ENCODE measurements around the gene ADIG. TPM values are rescaled to one million over a fixed set of nuclear protein-coding genes. Genes with fewer than 3 reads are reported as not detected.

The ADIG gene
- total and polyA plus RNA-seq, 2 of the 13 experiments (the other 11 are each of a cell fraction or from before 2014, with no cell fraction given), result 0.15 TPM; not detected in 1

GRCh38 chr20:38601216-38602184 lies 20.5 kb downstream of the ADIG start, which contains the start of gene ARHGAP40 (continued):
- TF ChIP-seq PATZ1 (CRISPR knock-in tag; IDR thresholded peaks at IDR 0.05) (peak; percentile 75), ZFP36L1 (CRISPR knock-in tag; IDR thresholded peaks at IDR 0.05) (no peak), SRSF9 (IDR thresholded peaks at IDR 0.05; ENCODE audit: borderline replicate concordance, insufficient read depth, low read depth, low read length, poor library complexity, severe bottlenecking) (no peak), ZNF101 (CRISPR knock-in tag; IDR thresholded peaks at IDR 0.05; ENCODE audit: borderline replicate concordance, low read depth) (no peak), ZNF225 (CRISPR knock-in tag; IDR thresholded peaks at IDR 0.05) (peak; percentile 90; the same call in 1 of the 2 replicates), GPBP1L1 (CRISPR knock-in tag; IDR thresholded peaks at IDR 0.05) (no peak), HIVEP1 (CRISPR knock-in tag; IDR thresholded peaks at IDR 0.05) (0 out of 2 replicates have a peak, but pooled peaks have one; percentile 27), TEAD2 (CRISPR knock-in tag; IDR thresholded peaks at IDR 0.05) (0 out of 2 replicates have a peak, but pooled peaks have one; percentile 69), FOSL1 (CRISPR knock-in tag; IDR thresholded peaks at IDR 0.05; ENCODE audit: borderline replicate concordance) (0 out of 2 replicates have a peak, but pooled peaks have one; percentile 25), ZMYM3 (CRISPR knock-in tag; IDR thresholded peaks at IDR 0.05) (peak; percentile 84), ZNF776 (CRISPR knock-in tag; IDR thresholded peaks at IDR 0.05) (no peak), NFKB2 (CRISPR knock-in tag; IDR thresholded peaks at IDR 0.05; ENCODE audit: borderline replicate concordance) (peak; percentile 34; the same call in 1 of the 2 replicates), HNF4G (IDR thresholded peaks at IDR 0.05; ENCODE audit: borderline replicate concordance, low read depth, low read length) (no peak), HNF4G (CRISPR knock-in tag; IDR thresholded peaks at IDR 0.05; ENCODE audit: borderline replicate concordance, low read depth) (peak; percentile 55; the same call in 1 of the 2 replicates), ZNF138 (CRISPR knock-in tag; IDR thresholded peaks at IDR 0.05; ENCODE audit: low read depth) (no peak), ZNF333 (CRISPR knock-in tag; IDR thresholded peaks at IDR 0.05; ENCODE audit: borderline replicate concordance) (peak; percentile 50; the same call in 1 of the 2 replicates), ZNF543 (CRISPR knock-in tag; IDR thresholded peaks at IDR 0.05) (no peak), ZNF564 (CRISPR knock-in tag; IDR thresholded peaks at IDR 0.05) (peak; percentile 65; the same call in 1 of the 2 replicates), MXD4 (CRISPR knock-in tag; IDR thresholded peaks at IDR 0.05) (no peak), ZNF547 (CRISPR knock-in tag; IDR thresholded peaks at IDR 0.05) (peak; percentile 68; the same call in 1 of the 2 replicates), ZBTB44 (CRISPR knock-in tag; IDR thresholded peaks at IDR 0.05) (no peak), HNRNPL (IDR thresholded peaks at IDR 0.05; ENCODE audit: low read depth, low read length) (0 out of 2 replicates have a peak, but pooled peaks have one; percentile 53), SMAD3 (CRISPR knock-in tag; IDR thresholded peaks at IDR 0.05) (0 out of 2 replicates have a peak, but pooled peaks have one; percentile 19)

Data from HepG2 (cell line).